AG09319 (cell line): Measurements from ENCODE around the gene STKLD1.

Experiments
- DNase-seq: peaks from one replicate; pipeline ENCODE4 v3.0.0-alpha.2; 2010; ENCODE audit warnings: low read depth; ENCODE audit errors: extremely low read depth
- TF ChIP-seq, protein P1 (sequence below): IDR thresholded peaks from 2 replicates; pipeline ENCODE4 v1.5.1; 2011; ENCODE audit warnings: low read depth, mild to moderate bottlenecking, inconsistent platforms, low read length, moderate library complexity

STKLD1 gene

DNA sequence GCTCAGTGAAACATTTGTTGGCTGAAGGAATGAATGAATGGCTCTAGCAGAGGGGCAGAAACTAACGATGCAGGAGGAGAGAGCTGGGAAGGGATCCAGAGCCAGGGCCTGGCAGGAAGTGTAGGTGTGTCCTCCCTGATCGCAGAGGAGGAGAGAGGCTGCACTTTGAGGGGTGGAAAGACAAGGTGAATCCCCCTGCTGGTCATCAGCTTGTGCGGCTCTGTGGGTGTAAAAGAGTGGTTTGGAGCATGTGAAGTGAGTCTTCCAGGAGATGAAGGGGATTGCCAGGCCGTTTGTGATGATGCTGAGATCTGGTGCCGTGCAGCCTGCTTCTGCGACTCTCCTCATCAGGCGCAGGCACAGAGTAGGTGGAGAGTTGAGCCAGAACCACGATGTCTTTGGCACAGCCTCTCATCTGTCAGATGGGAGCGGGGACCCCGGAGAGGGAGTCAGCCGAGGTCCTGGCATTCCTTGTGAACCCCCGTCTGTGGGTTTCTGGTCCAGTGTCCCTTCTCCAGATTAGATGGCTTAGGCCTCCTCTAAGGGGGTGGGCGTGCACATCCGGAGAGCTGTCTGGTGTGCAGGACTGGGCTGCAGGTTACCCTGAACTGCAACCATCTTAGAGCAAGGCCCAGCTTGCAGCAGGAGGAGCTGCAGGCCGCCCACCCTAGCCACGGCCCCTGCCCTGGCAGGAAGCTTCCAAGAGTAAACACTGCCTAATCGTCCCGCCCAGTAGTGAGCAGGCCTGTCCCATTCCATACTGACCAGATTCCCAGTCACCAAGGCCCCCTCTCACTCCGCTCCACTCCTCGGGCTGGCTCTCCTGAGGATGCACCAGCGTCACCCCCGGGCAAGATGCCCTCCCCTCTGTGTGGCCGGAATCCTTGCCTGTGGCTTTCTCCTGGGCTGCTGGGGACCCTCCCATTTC, 45.7 kb downstream of the STKLD1 start, which contains the start of gene ADAMTS13:
ADAMTS13 (plus strand) TSS at position 753 of the 928 bp plus-strand sequence; CDS start at position 830, 77 bp downstream.
- no peak for DNase-seq
- TF ChIP-seq, protein P1, sequence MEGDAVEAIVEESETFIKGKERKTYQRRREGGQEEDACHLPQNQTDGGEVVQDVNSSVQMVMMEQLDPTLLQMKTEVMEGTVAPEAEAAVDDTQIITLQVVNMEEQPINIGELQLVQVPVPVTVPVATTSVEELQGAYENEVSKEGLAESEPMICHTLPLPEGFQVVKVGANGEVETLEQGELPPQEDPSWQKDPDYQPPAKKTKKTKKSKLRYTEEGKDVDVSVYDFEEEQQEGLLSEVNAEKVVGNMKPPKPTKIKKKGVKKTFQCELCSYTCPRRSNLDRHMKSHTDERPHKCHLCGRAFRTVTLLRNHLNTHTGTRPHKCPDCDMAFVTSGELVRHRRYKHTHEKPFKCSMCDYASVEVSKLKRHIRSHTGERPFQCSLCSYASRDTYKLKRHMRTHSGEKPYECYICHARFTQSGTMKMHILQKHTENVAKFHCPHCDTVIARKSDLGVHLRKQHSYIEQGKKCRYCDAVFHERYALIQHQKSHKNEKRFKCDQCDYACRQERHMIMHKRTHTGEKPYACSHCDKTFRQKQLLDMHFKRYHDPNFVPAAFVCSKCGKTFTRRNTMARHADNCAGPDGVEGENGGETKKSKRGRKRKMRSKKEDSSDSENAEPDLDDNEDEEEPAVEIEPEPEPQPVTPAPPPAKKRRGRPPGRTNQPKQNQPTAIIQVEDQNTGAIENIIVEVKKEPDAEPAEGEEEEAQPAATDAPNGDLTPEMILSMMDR = no peak

DNA sequence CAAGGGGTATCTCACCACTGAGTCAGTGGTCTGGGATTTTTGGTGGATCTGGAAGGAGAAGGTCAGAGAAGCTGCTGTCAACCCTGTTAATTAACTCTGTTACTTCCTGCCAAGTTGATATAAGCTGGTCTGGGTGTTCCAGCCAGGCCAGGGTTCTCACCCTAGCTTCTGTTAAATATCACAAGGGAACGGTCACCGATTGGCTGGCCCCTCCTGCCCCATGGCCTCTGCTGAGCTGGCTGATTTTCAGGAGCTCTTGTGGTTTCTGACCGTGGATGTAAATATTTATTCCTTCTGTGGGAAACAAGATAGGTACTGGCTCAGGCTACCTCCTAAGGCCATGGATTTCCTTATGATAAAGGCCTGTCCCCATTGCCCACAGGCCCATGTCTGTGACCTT, 47.0 kb downstream of the STKLD1 start:
- TF ChIP-seq, protein P1 = no peak
- DNase-seq = peak; percentile 7

DNA sequence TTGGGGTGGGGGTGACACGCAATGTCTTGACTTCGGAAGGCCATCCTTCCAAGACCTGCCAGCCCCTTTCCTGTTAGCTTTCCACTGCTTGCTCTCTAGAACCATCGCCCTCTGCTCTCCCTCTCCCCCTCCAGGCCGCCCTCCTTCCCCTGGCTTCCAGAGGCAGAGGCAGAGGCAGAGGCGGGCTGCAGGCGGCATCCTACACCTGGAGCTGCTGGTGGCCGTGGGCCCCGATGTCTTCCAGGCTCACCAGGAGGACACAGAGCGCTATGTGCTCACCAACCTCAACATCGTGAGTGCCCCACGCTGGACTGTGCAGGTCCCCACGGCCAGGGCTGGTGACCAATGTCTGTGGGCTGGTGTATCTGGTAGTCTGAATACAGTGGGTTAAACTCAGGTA, 48.0 kb downstream of the STKLD1 start:
- no peak for DNase-seq
- TF ChIP-seq, protein P1 = no peak

DNA sequence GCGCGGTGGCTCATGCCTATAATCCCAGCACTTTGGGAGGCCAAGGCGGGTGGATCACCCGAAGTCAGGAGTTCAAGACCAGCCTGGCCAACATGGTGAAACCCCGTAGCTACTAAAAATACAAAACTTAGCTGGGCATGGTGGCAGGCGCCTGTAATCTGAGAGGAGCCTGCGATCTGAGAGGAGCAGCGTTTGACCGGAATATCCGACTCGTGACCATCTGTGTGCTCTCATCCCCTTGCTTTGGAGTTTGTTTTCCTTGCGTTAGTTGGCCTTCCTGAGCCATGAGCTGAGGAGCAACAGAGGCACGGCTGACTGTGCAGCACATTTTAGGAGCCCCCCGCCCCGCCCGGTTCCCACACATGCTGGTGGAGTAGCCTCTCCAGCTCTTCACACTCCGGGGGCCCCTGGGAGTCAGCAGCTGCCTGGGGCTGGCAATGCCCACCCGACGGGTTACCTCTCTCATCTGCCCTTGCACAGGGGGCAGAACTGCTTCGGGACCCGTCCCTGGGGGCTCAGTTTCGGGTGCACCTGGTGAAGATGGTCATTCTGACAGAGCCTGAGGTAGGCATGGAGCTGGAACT, 49.0 kb downstream of the STKLD1 start:
- TF ChIP-seq, protein P1 = no peak
- DNase-seq = no peak

DNA sequence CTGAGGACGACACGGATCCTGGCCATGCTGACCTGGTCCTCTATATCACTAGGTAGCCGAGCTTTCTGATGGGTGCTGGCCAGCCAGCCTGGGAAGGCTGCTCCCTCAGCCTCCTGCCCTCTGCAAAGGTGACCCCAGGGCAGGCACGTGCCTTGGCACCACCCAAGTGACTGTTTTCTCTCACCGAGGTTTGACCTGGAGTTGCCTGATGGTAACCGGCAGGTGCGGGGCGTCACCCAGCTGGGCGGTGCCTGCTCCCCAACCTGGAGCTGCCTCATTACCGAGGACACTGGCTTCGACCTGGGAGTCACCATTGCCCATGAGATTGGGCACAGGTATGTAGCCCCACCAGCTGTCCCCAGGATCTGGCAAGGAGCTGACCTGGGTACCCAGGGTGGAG, 49.8 kb downstream of the STKLD1 start:
- no peak for DNase-seq
- TF ChIP-seq, protein P1 = no peak

DNA sequence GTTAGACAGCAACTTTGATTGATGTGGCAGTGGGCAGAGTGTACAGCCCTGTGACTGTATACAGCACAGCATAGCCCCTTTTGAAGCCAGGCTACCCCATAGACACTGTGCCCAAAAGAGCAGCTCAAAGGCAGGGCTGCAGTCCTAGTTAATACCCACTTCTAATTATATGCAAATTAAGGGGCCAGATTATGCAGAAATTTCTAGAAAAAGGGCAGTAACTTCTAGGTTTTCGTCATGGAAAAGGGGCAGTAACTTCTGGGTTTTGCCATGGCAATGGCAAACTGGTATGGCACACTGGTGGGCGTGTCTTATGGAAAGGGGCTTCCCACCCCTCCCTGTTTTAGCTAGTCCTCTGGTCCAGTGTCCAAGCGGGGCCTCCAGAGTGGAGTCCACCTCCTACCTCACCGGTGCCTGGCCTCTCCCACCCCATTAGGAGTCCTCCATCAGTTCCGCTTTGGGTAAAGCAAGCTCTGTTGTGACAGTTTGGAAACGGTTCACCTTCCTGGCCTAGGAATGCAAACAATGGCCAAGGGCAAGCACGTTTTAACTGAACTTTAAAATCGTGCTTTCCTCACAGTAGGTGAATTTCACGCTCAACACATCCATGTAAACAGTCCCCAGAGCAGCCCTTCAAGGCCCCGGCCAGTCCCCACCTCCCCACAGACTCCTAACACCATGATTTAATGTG, 51.6 kb downstream of the STKLD1 start:
- TF ChIP-seq, protein P1 = no peak
- DNase-seq = no peak
